T-cell (primary cell): ENCODE results near the gene FAM24A. TPM values are rescaled to one million over a fixed set of nuclear protein-coding genes. Genes with fewer than 3 reads are reported as not detected.
"Not testable (repeated sequence)": the region's sequence is repeated elsewhere in the genome, so short reads cannot be mapped to it uniquely, and the experiment has no call there.

Source experiments
- ATAC-seq, 4 experiments: fragments of 200-7000 bp in 3 of 4; fragments of 150-1000 bp in 1 of 4; cut with Tn5 transposase; replicated peaks in 1 of 4; 1 replicate in 3 of 4; 2 replicates in 1 of 4; pipeline ENCODE4 v1.10.0; 2021; ENCODE audit warnings: moderate library complexity in 3 of 4, mild to moderate bottlenecking in 2 of 4, moderate number of reproducible peaks in 1 of 4
- CTCF ChIA-PET, 2 donors: fragments of 300-600 bp; sonication (Branson Sonifier 250); formaldehyde crosslinking; loops; one replicate each; lab custom pipeline; 2022; ENCODE audit warnings: antibody characterized with exemption in 2 of 2; lab: Charles Lee
- POLR2A ChIA-PET, 2 donors: fragments of 300-600 bp; sonication (Branson Sonifier 250); formaldehyde crosslinking; loops; one replicate each; lab custom pipeline; 2022; ENCODE audit warnings: antibody characterized with exemption in 2 of 2; lab: Charles Lee
- DNase-seq, 35 experiments: peaks; one replicate each; pipeline versions ENCODE4 v3.0.0 to v3.0.0-alpha.2; 2013 to 2023
- H3K27ac ChIP-seq: one replicate; pipeline ENCODE4 v1.5.1; 2013; ENCODE audit warnings: low read length
- H3K27me3 ChIP-seq, 2 experiments: replicated peaks in 1 of 2; 1 replicate in 1 of 2; 2 replicates in 1 of 2; pipeline versions ENCODE4 v1.6.1 to v1.7.0; 2013; ENCODE audit warnings: low read length in 1 of 2, mixed read lengths in 1 of 2; ENCODE audit not compliant: control insufficient read depth in 2 of 2, insufficient read depth in 2 of 2; ENCODE audit errors: extremely low read depth in 1 of 2
- H3K36me3 ChIP-seq, 2 donors: 1 replicate in 1 of 2; 2 replicates in 1 of 2; pipeline versions ENCODE4 v1.6.1 to v1.7.0; 2013; ENCODE audit warnings: low read length in 1 of 2; ENCODE audit not compliant: control insufficient read depth in 2 of 2, insufficient read depth in 1 of 2; ENCODE audit errors: extremely low read depth in 1 of 2
- H3K4me1 ChIP-seq, 2 experiments: 1 replicate in 1 of 2; 2 replicates in 1 of 2; pipeline versions ENCODE4 v1.6.1 to v1.7.0; 2013; ENCODE audit warnings: low read length in 2 of 2, mixed read lengths in 1 of 2; ENCODE audit not compliant: insufficient read depth in 2 of 2, control insufficient read depth in 1 of 2; ENCODE audit errors: extremely low read depth in 1 of 2
- H3K4me3 ChIP-seq, 2 donors: 1 replicate in 1 of 2; 2 replicates in 1 of 2; pipeline versions ENCODE4 v1.5.1 to v1.7.0; 2013; ENCODE audit warnings: mild to moderate bottlenecking in 2 of 2, low read length in 1 of 2, moderate library complexity in 1 of 2; ENCODE audit not compliant: control insufficient read depth in 1 of 2; ENCODE audit errors: extremely low read depth in 1 of 2
- H3K9me3 ChIP-seq: 2 replicates; pipeline ENCODE4 v1.7.0; 2013
- H3K27ac Mint-ChIP-seq, 2 donors: one replicate each; pipeline ENCODE4 v1.8.0; 2020 to 2021; ENCODE audit warnings: mild to moderate bottlenecking in 2 of 2, mixed read lengths in 2 of 2
- H3K27me3 Mint-ChIP-seq, 2 donors: one replicate each; pipeline ENCODE4 v1.8.0; 2021 to 2022; ENCODE audit warnings: mixed read lengths in 2 of 2
- H3K36me3 Mint-ChIP-seq: one replicate; pipeline ENCODE4 v1.8.0; 2021; ENCODE audit warnings: mixed read lengths
- H3K4me1 Mint-ChIP-seq, 3 donors: one replicate each; pipeline ENCODE4 v1.8.0; 2020 to 2022; ENCODE audit warnings: mixed read lengths in 3 of 3, mild to moderate bottlenecking in 1 of 3
- H3K4me3 Mint-ChIP-seq, 3 donors: one replicate each; pipeline ENCODE4 v1.8.0; 2020 to 2022; ENCODE audit warnings: mild to moderate bottlenecking in 3 of 3, mixed read lengths in 3 of 3, moderate library complexity in 3 of 3
- H3K9me3 Mint-ChIP-seq, 3 donors: one replicate each; pipeline ENCODE4 v1.8.0; 2020 to 2022; ENCODE audit warnings: mixed read lengths in 3 of 3
- WGBS: methylation state at CpG from one replicate; pipeline ENCODE4 v1.1.5; 2013; ENCODE audit warnings: missing lambda C conversion rate; ENCODE audit not compliant: insufficient coverage; 5-methylcytosine and 5-hydroxymethylcytosine counted together
- total RNA-seq, 35 experiments: library from RNA in 6 of 35; stranded (reverse) in 6 of 35; fragments of 120-200 nt in 1 of 35; gene quantifications; one replicate each; pipeline versions ENCODE4 v1.2.1 to v1.2.4 and lab custom pipeline; 2013 to 2026

The FAM24A gene
- total RNA-seq, 5 donors from 2014 or later (not counting 1 experiment from before 2014, with no cell fraction given) = not detected

GRCh38 chr10:122868768-122869167 is 41.6 kb upstream of the FAM24A start:
- H3K4me1 ChIP-seq, ATAC-seq, H3K9me3 Mint-ChIP-seq, H3K27me3 Mint-ChIP-seq, DNase-seq, CTCF ChIA-PET, H3K4me3 ChIP-seq, H3K9me3 ChIP-seq, H3K36me3 ChIP-seq, POLR2A ChIA-PET, H3K4me3 Mint-ChIP-seq, H3K27ac ChIP-seq, H3K27me3 ChIP-seq, H3K27ac Mint-ChIP-seq: not testable (repeated sequence)
- no CpG with 5 or more reads among the region's 2 CpGs for WGBS
- H3K36me3 Mint-ChIP-seq = peaks cover 29% of the 10 kb centered on the region
- peaks cover 36 to 55% (median 51%) of the 10 kb centered on the region in 3 donors for H3K4me1 Mint-ChIP-seq

- H3K27ac Mint-ChIP-seq, H3K9me3 Mint-ChIP-seq, H3K27me3 Mint-ChIP-seq, H3K4me3 ChIP-seq, POLR2A ChIA-PET, ATAC-seq, H3K27ac ChIP-seq, H3K4me1 ChIP-seq, CTCF ChIA-PET, DNase-seq, H3K4me3 Mint-ChIP-seq, H3K36me3 ChIP-seq, H3K27me3 ChIP-seq, H3K9me3 ChIP-seq: not testable (repeated sequence)
- no CpG with 5 or more reads among the region's 2 CpGs for WGBS
- Mint-ChIP-seq H3K4me1 (peaks cover 58 to 64% (median 64%) of the 10 kb centered on the region in 3 donors), H3K36me3 (peaks cover 35% of the 10 kb centered on the region)
These were observed 38.5 kb upstream of the FAM24A start for GRCh38 chr10:122871947-122872346.

- Histone ChIP-seq H3K36me3 (peaks cover 0 to 2% of the 10 kb centered on the region in 2 donors), H3K4me1 (peaks cover 5 to 24% of the 10 kb centered on the region in 2 experiments), H3K27me3 (no peaks in the 10 kb centered on the region), H3K27ac (no peak overlapping the region), H3K9me3 (no peaks in the 10 kb centered on the region), H3K4me3 (no peak overlapping the region)
- no peak overlapping the region for H3K4me3 Mint-ChIP-seq
- peaks cover 20% of the 10 kb centered on the region for H3K36me3 Mint-ChIP-seq
- ATAC-seq = no peak
- no peaks in the 10 kb centered on the region for H3K9me3 Mint-ChIP-seq
- H3K27ac Mint-ChIP-seq = no peak overlapping the region
- peaks cover 67 to 68% (median 67%) of the 10 kb centered on the region in 3 donors for H3K4me1 Mint-ChIP-seq
- H3K27me3 Mint-ChIP-seq = no peaks in the 10 kb centered on the region
- DNase-seq = no peak
- 92% methylated on average over 4 of the region's 6 CpGs for WGBS
- ChIA-PET POLR2A (no interaction called here), CTCF (no interaction called here)
These were observed 34.5 kb upstream of the FAM24A start for GRCh38 chr10:122875843-122876466.

- Mint-ChIP-seq H3K4me1 (peaks cover 68 to 69% (median 69%) of the 10 kb centered on the region in 3 donors), H3K36me3 (peaks cover 20% of the 10 kb centered on the region), H3K9me3 (no peaks in the 10 kb centered on the region), H3K4me3 (no peak overlapping the region), H3K27me3 (no peaks in the 10 kb centered on the region), H3K27ac (no peak overlapping the region)
- Histone ChIP-seq H3K9me3 (no peaks in the 10 kb centered on the region), H3K4me1 (peaks cover 5 to 24% of the 10 kb centered on the region in 2 experiments), H3K27ac (no peak overlapping the region), H3K4me3 (no peak overlapping the region), H3K27me3 (no peaks in the 10 kb centered on the region), H3K36me3 (peaks cover 0 to 2% of the 10 kb centered on the region in 2 donors)
- no CpG with 5 or more reads among the region's 1 CpG for WGBS
- ATAC-seq (no peak), DNase-seq (no peak)
- POLR2A ChIA-PET = no interaction called here
- CTCF ChIA-PET = no interaction called here
These were observed 33.9 kb upstream of the FAM24A start for GRCh38 chr10:122876467-122876855.

- POLR2A ChIA-PET = interaction anchor here in 1 of 2 donors (1.0 kb wide), 1 partner anchor 130 kb away, joined by 3 read pairs; no protein-coding TSS in a partner anchor
- ATAC-seq (no peak), DNase-seq (no peak)
- H3K9me3 ChIP-seq = no peaks in the 10 kb centered on the region
- CTCF ChIA-PET = no interaction called here
- WGBS = 56% methylated on average over 1 of the region's 1 CpG
- H3K27me3 ChIP-seq = no peaks in the 10 kb centered on the region
- Mint-ChIP-seq H3K27me3 (no peaks in the 10 kb centered on the region), H3K27ac (no peak overlapping the region), H3K9me3 (no peaks in the 10 kb centered on the region), H3K36me3 (peaks cover 16% of the 10 kb centered on the region), H3K4me3 (peak overlapping the region; percentile 2 to 95 (median 4)), H3K4me1 (peaks cover 66 to 69% (median 68%) of the 10 kb centered on the region in 3 donors)
- peaks cover 5 to 24% of the 10 kb centered on the region in 2 experiments for H3K4me1 ChIP-seq
- H3K27ac ChIP-seq = no peak overlapping the region
- peaks cover 0 to 2% of the 10 kb centered on the region in 2 donors for H3K36me3 ChIP-seq
- no peak overlapping the region for H3K4me3 ChIP-seq
These were observed 33.1 kb upstream of the FAM24A start for GRCh38 chr10:122877264-122877663.

- Histone ChIP-seq H3K4me1 (peaks cover 5 to 24% of the 10 kb centered on the region in 2 experiments), H3K4me3 (peak overlapping the region; percentile 59 to 70), H3K9me3 (no peaks in the 10 kb centered on the region), H3K36me3 (peaks cover 0 to 2% of the 10 kb centered on the region in 2 donors), H3K27me3 (no peaks in the 10 kb centered on the region), H3K27ac (no peak overlapping the region)
- no peaks in the 10 kb centered on the region for H3K27me3 Mint-ChIP-seq
- CTCF ChIA-PET = no interaction called here
- 21% methylated on average over 2 of the region's 14 CpGs for WGBS
- DNase-seq = no peak
- no peaks in the 10 kb centered on the region for H3K9me3 Mint-ChIP-seq
- ATAC-seq = peak; percentile 2 to 16 (median 8)
- H3K27ac Mint-ChIP-seq = peak overlapping the region; percentile 86 to 88
- H3K4me3 Mint-ChIP-seq = peak overlapping the region; percentile 90 to 95 (median 92)
- H3K36me3 Mint-ChIP-seq = peaks cover 18% of the 10 kb centered on the region
- POLR2A ChIA-PET = no interaction called here
- H3K4me1 Mint-ChIP-seq = peaks cover 63 to 64% (median 63%) of the 10 kb centered on the region in 3 donors
These were observed 31.5 kb upstream of the FAM24A start for GRCh38 chr10:122878799-122879338.
